ENCODE measurements around the gene SCAPER. TPM values are rescaled to one million over a fixed set of nuclear protein-coding genes. Genes with fewer than 3 reads are reported as not detected.

SCAPER gene
- polyA plus RNA-seq, 1 donor from 2014 or later = 77.1 TPM

DNA sequence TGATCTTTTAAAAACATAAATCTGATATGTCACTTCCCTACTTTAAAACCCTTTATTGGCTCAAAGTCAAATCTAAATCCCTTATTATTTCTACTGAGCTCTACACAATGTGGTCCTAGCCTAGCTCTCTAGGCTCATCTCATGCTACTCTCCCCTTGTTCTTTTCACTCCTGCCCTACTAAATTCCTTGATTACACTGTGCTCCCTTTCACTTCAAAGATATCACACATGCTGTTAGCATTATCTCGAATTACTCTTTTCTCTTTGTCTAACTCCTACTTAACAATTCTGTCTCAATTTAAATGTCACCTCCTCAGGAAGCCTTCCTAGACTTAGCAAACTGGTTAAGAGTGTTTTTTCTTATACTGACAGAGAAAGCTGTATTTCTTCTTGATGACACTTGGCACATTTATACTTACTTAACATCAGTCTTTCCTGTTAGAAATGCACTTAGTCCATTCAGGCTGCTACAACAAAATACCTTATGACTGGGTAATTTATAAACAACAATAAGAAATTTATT lies 102.0 kb downstream of the SCAPER start:
- Histone ChIP-seq H3K9me2 (ENCODE audit: insufficient read depth, low read length) (no peaks in the 10 kb centered on the region), H3K4me2 (ENCODE audit: low read length) (no peak overlapping the region), H3K27ac (ENCODE audit: low read length) (no peak overlapping the region), H3K4me3 (ENCODE audit: low read length) (no peak overlapping the region), H2AFZ (ENCODE audit: low read depth, low read length) (no peak overlapping the region), H3K9ac (ENCODE audit: low read length) (no peak overlapping the region), H3K9me3 (ENCODE audit: low read length) (no peaks in the 10 kb centered on the region), H4K20me1 (ENCODE audit: insufficient read depth) (no peaks in the 10 kb centered on the region), H3K36me3 (ENCODE audit: insufficient read depth, low read length) (no peaks in the 10 kb centered on the region), H3K79me2 (replicated peaks; ENCODE audit: insufficient read depth, low read length) (no peaks in the 10 kb centered on the region), H3F3A (ENCODE audit: insufficient read depth, low read length, poor library complexity, severe bottlenecking) (no peaks in the 10 kb centered on the region), H3K27me3 (ENCODE audit: insufficient read depth, low read depth, low read length) (no peaks in the 10 kb centered on the region)
- no peak for TF ChIP-seq SMC3 (conservative IDR thresholded peaks at IDR 0.05; ENCODE audit: poor library complexity)
- TF ChIP-seq EZH2 (IDR thresholded peaks at IDR 0.05; ENCODE audit: borderline replicate concordance, insufficient read depth, low read length, poor library complexity, severe bottlenecking) = no peak
- no peak for TF ChIP-seq POLR2AphosphoS5 (IDR thresholded peaks at IDR 0.05)
- TF ChIP-seq EP300 (conservative IDR thresholded peaks at IDR 0.05; ENCODE audit: poor library complexity, severe bottlenecking) = no peak
- TF ChIP-seq MXI1 (conservative IDR thresholded peaks at IDR 0.05; ENCODE audit: poor library complexity, severe bottlenecking) = no peak

- no peaks in the 10 kb centered on the region for H3K9me3 ChIP-seq (ENCODE audit: low read length)
- no peak overlapping the region for H3K4me2 ChIP-seq (ENCODE audit: low read length)
- no peaks in the 10 kb centered on the region for H3K9me2 ChIP-seq (ENCODE audit: insufficient read depth, low read length)
- H3K27me3 ChIP-seq (ENCODE audit: insufficient read depth, low read depth, low read length) = no peaks in the 10 kb centered on the region
- no peaks in the 10 kb centered on the region for H3K79me2 ChIP-seq (replicated peaks; ENCODE audit: insufficient read depth, low read length)
- no peak for TF ChIP-seq POLR2AphosphoS5 (IDR thresholded peaks at IDR 0.05)
- TF ChIP-seq, protein P1, sequence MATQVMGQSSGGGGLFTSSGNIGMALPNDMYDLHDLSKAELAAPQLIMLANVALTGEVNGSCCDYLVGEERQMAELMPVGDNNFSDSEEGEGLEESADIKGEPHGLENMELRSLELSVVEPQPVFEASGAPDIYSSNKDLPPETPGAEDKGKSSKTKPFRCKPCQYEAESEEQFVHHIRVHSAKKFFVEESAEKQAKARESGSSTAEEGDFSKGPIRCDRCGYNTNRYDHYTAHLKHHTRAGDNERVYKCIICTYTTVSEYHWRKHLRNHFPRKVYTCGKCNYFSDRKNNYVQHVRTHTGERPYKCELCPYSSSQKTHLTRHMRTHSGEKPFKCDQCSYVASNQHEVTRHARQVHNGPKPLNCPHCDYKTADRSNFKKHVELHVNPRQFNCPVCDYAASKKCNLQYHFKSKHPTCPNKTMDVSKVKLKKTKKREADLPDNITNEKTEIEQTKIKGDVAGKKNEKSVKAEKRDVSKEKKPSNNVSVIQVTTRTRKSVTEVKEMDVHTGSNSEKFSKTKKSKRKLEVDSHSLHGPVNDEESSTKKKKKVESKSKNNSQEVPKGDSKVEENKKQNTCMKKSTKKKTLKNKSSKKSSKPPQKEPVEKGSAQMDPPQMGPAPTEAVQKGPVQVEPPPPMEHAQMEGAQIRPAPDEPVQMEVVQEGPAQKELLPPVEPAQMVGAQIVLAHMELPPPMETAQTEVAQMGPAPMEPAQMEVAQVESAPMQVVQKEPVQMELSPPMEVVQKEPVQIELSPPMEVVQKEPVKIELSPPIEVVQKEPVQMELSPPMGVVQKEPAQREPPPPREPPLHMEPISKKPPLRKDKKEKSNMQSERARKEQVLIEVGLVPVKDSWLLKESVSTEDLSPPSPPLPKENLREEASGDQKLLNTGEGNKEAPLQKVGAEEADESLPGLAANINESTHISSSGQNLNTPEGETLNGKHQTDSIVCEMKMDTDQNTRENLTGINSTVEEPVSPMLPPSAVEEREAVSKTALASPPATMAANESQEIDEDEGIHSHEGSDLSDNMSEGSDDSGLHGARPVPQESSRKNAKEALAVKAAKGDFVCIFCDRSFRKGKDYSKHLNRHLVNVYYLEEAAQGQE (IDR thresholded peaks at IDR 0.05; ENCODE audit: borderline replicate concordance) = no peak
- TF ChIP-seq CTCF (IDR thresholded peaks at IDR 0.05; ENCODE audit: poor library complexity, severe bottlenecking) = no peak
- H3K9ac ChIP-seq (ENCODE audit: low read length) = no peak overlapping the region
- H2AFZ ChIP-seq (ENCODE audit: low read depth, low read length) = no peak overlapping the region
- no peaks in the 10 kb centered on the region for H3F3A ChIP-seq (ENCODE audit: insufficient read depth, low read length, poor library complexity, severe bottlenecking)
- H4K20me1 ChIP-seq (ENCODE audit: insufficient read depth) = no peaks in the 10 kb centered on the region
- H3K4me3 ChIP-seq (ENCODE audit: low read length) = no peak overlapping the region
- H3K36me3 ChIP-seq (ENCODE audit: insufficient read depth, low read length) = no peaks in the 10 kb centered on the region
- H3K27ac ChIP-seq (ENCODE audit: low read length) = no peak overlapping the region
Observed at GRCh38 chr15:76802411-76802810, 102.7 kb downstream of the SCAPER start.

DNA sequence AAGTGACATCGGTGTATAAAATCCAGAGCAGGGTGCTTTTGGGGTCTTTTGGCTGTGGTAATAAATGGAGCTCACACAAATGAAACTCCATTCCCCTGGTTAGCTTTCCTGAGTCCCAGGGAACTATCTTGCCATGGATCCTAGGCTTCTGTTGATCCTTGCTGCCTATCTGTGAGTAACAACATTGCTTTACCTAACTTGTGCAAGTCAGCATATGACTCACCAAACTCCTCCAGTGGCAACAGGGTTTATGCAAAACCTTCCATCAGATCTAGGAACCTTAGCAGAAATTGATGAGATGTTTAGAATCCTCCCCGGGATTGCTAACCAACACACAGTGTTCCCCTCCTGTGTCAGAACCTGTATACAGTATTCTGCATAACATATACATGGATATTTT lies 105.4 kb downstream of the SCAPER start:
- Histone ChIP-seq H3K4me2 (ENCODE audit: low read length) (no peak overlapping the region), H3K36me3 (ENCODE audit: insufficient read depth, low read length) (no peaks in the 10 kb centered on the region), H3K9me3 (ENCODE audit: low read length) (no peaks in the 10 kb centered on the region), H4K20me1 (ENCODE audit: insufficient read depth) (no peaks in the 10 kb centered on the region), H3F3A (ENCODE audit: insufficient read depth, low read length, poor library complexity, severe bottlenecking) (no peaks in the 10 kb centered on the region), H3K27me3 (ENCODE audit: insufficient read depth, low read depth, low read length) (no peaks in the 10 kb centered on the region), H3K9ac (ENCODE audit: low read length) (no peak overlapping the region), H3K4me3 (ENCODE audit: low read length) (no peak overlapping the region), H3K79me2 (replicated peaks; ENCODE audit: insufficient read depth, low read length) (no peaks in the 10 kb centered on the region), H2AFZ (ENCODE audit: low read depth, low read length) (no peak overlapping the region), H3K27ac (ENCODE audit: low read length) (no peak overlapping the region), H3K9me2 (ENCODE audit: insufficient read depth, low read length) (no peaks in the 10 kb centered on the region)
- TF ChIP-seq EZH2 (IDR thresholded peaks at IDR 0.05; ENCODE audit: borderline replicate concordance, insufficient read depth, low read length, poor library complexity, severe bottlenecking) (no peak), MXI1 (conservative IDR thresholded peaks at IDR 0.05; ENCODE audit: poor library complexity, severe bottlenecking) (no peak), POLR2AphosphoS5 (IDR thresholded peaks at IDR 0.05) (no peak), CTCF (IDR thresholded peaks at IDR 0.05; ENCODE audit: poor library complexity, severe bottlenecking) (no peak), RAD21 (conservative IDR thresholded peaks at IDR 0.05) (no peak), SMC3 (conservative IDR thresholded peaks at IDR 0.05; ENCODE audit: poor library complexity) (no peak), EP300 (conservative IDR thresholded peaks at IDR 0.05; ENCODE audit: poor library complexity, severe bottlenecking) (no peak), TAF1 (IDR thresholded peaks at IDR 0.05; ENCODE audit: low read depth) (no peak)
- TF ChIP-seq, protein P1 (IDR thresholded peaks at IDR 0.05; ENCODE audit: borderline replicate concordance) = no peak
